Retinal pigment epithelial cell (primary cell): ENCODE results near the gene PRKCZ.
A peak's percentile ranks its signal among the peaks of the same experiment; 100 is the strongest.

ENCODE experiments used
- DNase-seq: peaks from one replicate; pipeline ENCODE4 v3.0.0-alpha.2; 2010; ENCODE audit warnings: low read depth
- H3K4me3 ChIP-seq: 2 replicates; pipeline ENCODE4 v1.5.1; 2011; ENCODE audit warnings: mild to moderate bottlenecking, low read length, control low read depth, moderate library complexity
- CTCF ChIP-seq: conservative IDR thresholded peaks from 2 replicates; pipeline ENCODE4 v1.5.1; 2011; ENCODE audit warnings: low read depth, low read length, control low read depth, inconsistent platforms

PRKCZ gene

GRCh38 chr1:2216767-2217058, 166.5 kb downstream of the PRKCZ start:
- no peak overlapping the region for H3K4me3 ChIP-seq
- DNase-seq = no peak
- TF ChIP-seq CTCF = no peak

- H3K4me3 ChIP-seq = no peak overlapping the region
- no peak for DNase-seq
- TF ChIP-seq CTCF = no peak
Measured at GRCh38 chr1:2221271-2221670, 171.1 kb downstream of the PRKCZ start.

DNA sequence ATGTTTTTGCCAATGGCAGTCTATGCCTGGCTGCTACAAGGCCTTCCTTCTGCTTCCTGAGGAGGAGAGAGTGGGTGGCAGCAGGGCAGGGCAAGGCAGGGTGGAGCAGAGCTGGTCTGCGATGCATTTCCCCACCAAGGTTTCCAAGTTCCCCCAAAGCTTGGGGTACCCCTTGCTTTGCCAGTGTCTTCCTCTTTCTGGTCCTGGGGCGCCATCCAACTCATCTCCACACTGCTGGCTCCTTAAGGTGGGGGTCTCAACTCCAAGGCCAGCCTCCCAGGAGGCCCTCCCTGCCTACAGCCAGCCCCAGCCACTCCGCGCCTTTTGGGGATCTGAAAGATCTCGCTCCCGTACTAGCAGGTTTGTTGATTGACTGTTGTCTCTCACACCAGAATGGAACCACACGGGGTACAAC, 174.0 kb downstream of the PRKCZ start:
- no peak for DNase-seq
- no peak for TF ChIP-seq CTCF
- H3K4me3 ChIP-seq = no peak overlapping the region

- no peak for DNase-seq
- TF ChIP-seq CTCF = no peak
- no peak overlapping the region for H3K4me3 ChIP-seq
Measured at GRCh38 chr1:2224631-2225428, 174.6 kb downstream of the PRKCZ start.

GRCh38 chr1:2226525-2227345, 176.5 kb downstream of the PRKCZ start:
- peak overlapping the region; percentile 59 for H3K4me3 ChIP-seq
- DNase-seq = no peak
- TF ChIP-seq CTCF = no peak

GRCh38 chr1:2227346-2228156, 177.3 kb downstream of the PRKCZ start:
- H3K4me3 ChIP-seq = peak overlapping the region; percentile 59
- DNase-seq = peak; percentile 83
- no peak for TF ChIP-seq CTCF
